Measurements from ENCODE around the gene MSRB1.
"Not testable (repeated sequence)": the region's sequence is repeated elsewhere in the genome, so short reads cannot be mapped to it uniquely, and the experiment has no call there.

Gene MSRB1

GRCh38 chr16:1978476-1979120 is 35.6 kb upstream of the MSRB1 start:
- DNase-seq: no peak

- no peak for DNase-seq
Measured at GRCh38 chr16:1977875-1978268, 34.9 kb upstream of the MSRB1 start.

- no peak for DNase-seq
Measured at GRCh38 chr16:1976951-1977874, 34.2 kb upstream of the MSRB1 start.

- DNase-seq: no peak
Measured at GRCh38 chr16:1976216-1976520, 33.2 kb upstream of the MSRB1 start.

GRCh38 chr16:1975432-1976215 is 32.6 kb upstream of the MSRB1 start:
- DNase-seq: no peak

GRCh38 chr16:1974157-1975070 is 31.4 kb upstream of the MSRB1 start:
- no peak for DNase-seq

GRCh38 chr16:1973461-1974156 is 30.6 kb upstream of the MSRB1 start:
- no peak for DNase-seq

- DNase-seq: no peak
Measured at GRCh38 chr16:1972490-1972877, 29.5 kb upstream of the MSRB1 start.

- peak; percentile 96 for DNase-seq
Measured at GRCh38 chr16:1971796-1972489, 28.9 kb upstream of the MSRB1 start, which contains the start of gene TBL3. TBL3 (plus strand) TSS chr16:1972053; CDS start chr16:1972165, 112 bp downstream.

- no peak for DNase-seq
Measured at GRCh38 chr16:1968146-1968953, 25.4 kb upstream of the MSRB1 start.

GRCh38 chr16:1966460-1966859 is 23.5 kb upstream of the MSRB1 start, which contains the start of gene RNF151:
RNF151 (plus strand) TSS chr16:1966856; CDS start chr16:1966882, 26 bp downstream.
- DNase-seq: no peak

- DNase-seq: no peak
Measured at GRCh38 chr16:1965396-1966001, 22.5 kb upstream of the MSRB1 start.

- DNase-seq: peak; percentile 97
Measured at GRCh38 chr16:1964506-1965395, 21.8 kb upstream of the MSRB1 start, which contains the start of gene RPS2. RPS2 (minus strand) TSS chr16:1964826; CDS start chr16:1964625, 201 bp downstream.

GRCh38 chr16:1963806-1964505 is 21.0 kb upstream of the MSRB1 start:
- peak; percentile 40 for DNase-seq

- DNase-seq: not testable (repeated sequence)
Measured at GRCh38 chr16:1962161-1963153, 19.5 kb upstream of the MSRB1 start.

- DNase-seq: no peak
Measured at GRCh38 chr16:1961651-1962067, 18.7 kb upstream of the MSRB1 start.

All from CD4-positive, alpha-beta T cell treated with Interleukin-6 for 4 hours (primary cell).